ENCODE data around the gene ARHGEF5.
"Not testable (repeated sequence)": the region's sequence is repeated elsewhere in the genome, so short reads cannot be mapped to it uniquely, and the experiment has no call there.

Gene ARHGEF5

DNA sequence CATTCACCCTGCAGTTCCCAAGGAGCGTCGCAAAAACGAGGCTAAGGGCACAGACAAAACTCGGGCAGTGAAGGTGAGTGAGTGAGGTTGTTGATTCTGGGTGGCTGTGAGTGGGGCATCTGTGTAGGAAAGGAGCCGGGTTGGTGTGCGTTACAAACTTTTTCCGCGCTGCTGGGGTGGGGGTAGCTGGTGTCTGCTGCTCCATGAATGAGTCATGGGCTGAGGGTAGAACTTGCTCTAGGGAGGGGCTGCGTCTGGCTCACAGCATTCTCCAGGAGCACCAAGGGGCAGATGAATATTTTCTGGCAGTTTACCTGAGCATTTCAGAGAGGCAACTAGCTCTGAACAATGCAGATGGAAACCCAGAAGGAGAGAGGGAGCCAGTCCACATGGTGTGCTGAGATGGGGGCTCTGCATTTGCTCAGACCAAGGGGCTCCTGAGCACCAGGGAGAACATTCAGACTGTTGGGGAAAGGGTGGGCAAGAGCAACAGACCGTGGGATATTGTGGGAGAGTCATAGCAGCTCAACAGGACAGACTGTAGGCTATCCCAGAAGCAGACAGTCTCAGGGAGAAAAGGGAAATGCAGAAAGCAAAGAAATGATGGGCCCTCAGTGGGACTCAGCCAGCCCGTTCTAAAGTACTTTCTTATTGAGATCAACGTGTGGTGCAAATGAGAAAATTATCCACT lies 29.5 kb downstream of the ARHGEF5 start:
- DNase-seq, result no peak

DNA sequence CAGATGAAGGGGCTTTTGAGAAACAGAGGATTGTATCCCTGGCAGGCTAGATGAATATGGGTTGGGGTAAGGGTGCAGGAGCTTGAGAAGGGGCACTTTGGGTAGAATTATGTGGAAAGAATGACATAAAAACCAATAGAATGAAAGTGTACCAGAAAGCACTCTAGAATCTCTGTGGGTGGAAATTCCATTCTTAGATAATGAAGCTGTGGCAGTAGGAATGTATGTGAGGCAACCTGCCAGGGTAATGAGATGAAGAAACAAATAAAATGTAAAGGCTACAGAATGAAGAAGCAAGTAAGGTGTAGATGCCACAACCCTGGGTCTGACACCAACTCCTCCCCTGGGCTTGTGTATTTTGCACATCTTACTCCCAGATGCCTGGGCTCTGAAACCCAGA lies 31.5 kb downstream of the ARHGEF5 start:
- DNase-seq, result no peak

DNA sequence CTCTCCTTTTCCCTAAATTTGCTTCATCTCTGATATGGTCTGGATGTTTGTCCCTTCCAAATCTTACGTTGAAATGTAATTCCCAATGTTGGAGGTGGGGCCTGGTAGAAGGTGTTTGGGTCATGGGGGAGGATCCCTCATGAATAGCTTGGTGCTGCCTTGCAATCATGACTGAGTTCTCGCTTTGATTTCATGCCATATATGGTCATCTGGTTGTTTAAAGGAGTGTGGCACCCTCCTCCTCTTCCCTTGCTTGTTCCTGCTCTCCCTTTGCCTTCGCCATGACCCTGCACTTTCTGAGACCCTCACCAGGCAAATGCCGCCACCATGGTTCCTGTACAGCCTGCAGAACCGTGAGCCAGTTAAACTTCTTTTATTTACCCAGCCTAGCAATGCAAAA lies 33.7 kb downstream of the ARHGEF5 start:
- DNase-seq, result no peak

DNA sequence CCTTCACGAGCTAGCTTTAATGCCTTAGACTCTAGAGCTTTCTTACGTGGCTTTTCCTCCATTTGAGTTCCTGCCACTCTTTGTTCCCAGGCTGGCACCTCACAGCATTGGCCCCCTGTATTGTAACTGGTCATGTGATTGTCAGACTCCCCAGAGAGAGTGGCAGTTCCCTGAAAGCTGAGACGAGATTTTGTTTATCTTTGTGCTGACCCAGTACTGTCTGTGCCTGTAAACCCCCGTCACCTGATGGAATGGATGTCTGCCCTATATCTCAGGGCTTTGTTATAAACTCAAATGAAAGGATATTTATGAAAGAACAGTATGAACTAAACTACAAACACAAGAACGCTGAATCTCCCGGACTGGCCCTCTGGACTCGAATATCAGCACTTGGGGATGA lies 35.3 kb downstream of the ARHGEF5 start:
- DNase-seq, result no peak

DNA sequence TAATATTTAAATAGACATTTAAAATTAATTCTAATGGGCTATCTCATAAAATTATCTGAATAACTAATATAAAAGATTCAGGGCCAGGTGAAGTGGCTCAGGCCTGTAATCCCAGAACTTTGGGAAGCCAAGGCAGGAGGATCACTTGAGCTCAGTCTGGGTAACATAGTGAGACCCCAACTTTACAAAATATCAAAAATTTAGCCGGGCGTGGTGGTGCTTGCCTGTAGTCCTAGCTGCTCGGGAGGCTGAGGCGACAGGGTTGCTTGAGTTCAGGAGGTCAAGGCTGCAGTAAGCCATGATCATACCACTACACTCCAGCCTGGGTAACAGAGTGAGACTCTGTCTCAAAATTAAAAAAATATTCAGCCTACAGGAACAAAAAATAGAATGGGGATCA lies 35.8 kb downstream of the ARHGEF5 start:
- no peak for DNase-seq

DNA sequence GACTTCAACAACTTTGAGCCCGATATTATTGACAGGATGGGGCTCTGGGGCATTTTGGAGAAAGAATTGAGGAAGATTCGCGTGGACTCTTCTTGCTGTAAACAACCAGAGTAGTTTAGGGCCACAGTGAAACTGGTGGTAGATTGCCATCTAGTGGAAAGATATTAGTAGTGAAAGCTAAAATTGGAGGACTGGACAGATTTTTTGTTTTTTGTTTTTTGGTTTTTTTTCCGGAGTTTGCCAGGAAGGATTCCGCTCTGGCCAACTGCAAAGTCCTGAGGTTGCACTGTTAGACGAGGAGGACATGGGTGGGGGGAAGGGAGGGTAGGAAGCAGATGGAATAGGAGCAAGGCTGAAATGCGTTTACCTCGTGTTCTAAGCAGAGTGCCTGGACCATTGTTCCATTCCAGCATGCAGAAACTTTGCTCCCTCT lies 36.6 kb downstream of the ARHGEF5 start:
- no peak for DNase-seq

DNA sequence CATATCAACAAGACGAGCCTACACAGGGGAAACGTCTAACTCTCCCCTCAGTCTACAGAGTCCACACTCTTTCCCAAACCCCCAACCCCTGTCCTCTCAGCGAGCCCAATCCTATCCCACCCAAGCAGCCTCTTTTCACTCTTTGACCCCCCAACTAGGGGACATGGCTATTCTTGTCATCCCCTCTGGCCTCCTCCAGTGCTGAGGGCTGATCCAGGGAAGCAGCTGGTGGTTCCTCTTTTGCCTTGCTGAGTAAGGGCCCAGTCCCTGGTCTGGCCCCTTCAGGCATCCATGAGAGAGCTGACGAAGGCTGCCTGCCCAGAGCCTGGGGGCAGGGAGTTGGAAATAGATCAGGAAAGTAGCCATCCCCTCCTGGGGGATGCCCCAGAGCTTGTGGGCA lies 41.9 kb downstream of the ARHGEF5 start:
- no peak for DNase-seq

DNA sequence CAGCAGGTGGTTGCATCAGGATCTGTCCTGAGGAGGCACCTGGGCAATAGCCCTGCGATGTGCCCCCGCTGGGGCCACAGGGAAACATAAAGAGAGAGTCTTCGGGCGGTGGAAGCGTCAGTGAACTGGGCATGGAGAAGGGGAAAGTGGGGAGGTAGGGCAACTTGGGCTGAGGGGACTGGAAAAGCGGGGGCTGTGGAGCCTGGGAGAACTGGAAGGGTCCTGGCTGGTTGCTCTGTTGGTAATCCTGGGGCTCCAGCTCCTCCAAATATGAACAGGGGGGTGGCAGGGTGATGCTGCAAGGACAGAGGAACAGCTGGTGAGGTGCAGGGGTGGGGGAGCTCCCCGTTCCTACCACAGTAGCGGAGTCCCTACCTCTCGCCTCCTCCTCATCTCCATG lies 43.1 kb downstream of the ARHGEF5 start:
- DNase-seq, result no peak

DNA sequence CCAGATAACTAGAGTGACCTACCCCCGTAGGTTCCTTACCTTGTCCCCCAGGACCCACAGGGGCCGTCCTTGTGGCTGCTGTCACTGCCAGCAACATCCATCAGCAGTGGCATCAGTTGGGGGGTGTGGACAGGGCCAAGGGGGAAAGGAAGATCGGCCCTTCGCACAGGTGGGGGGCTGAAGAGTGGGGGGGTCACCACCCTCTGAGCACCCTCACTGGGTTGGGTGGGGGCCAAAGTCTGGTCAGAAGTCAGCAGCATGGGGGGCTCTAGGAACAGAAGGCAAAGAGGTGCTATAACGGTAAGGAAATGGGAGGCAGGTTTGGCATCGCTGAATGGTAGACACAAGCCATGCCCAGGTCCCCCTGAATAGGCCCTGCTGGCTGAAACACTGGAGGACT lies 43.7 kb downstream of the ARHGEF5 start:
- DNase-seq, result no peak

DNA sequence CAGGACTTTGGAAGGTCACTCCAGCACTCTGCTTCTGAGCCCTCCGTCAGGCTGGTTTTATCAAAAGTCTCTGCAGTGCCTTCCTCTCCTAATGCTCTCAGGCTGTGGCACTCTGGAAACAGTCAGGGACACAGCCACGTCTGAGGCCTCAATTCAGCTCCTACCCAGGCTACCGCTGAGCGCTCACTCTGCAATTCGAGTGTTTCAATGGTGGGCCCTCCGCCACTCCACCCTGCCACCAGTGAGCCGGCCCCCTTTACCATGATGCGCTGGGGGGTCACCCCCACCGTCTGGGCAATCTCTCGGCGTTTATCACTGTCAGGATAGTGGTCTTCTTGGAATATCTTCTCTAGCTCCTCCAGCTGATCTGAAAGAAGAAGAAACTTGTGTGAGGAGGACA lies 44.7 kb downstream of the ARHGEF5 start:
- no peak for DNase-seq

DNA sequence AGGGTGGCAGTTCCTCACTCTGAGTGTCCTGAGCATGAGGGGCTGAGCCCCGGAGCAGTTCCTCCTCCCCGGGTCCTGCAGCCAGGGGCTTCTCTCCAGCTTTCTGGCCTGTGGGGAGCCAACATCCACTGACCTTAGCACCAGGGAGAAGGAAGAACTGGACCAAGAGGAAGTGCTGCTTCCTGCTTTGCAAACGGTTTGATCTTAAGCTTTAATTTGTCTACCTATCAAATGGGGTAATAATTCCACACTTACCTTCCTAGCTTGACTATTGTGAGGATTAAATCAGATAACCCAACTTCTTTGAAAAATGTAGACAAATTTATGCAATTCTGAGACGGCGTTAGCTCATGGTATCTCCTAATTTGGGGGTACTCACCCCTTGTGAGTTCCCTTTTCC lies 46.3 kb downstream of the ARHGEF5 start:
- no peak for DNase-seq

DNA sequence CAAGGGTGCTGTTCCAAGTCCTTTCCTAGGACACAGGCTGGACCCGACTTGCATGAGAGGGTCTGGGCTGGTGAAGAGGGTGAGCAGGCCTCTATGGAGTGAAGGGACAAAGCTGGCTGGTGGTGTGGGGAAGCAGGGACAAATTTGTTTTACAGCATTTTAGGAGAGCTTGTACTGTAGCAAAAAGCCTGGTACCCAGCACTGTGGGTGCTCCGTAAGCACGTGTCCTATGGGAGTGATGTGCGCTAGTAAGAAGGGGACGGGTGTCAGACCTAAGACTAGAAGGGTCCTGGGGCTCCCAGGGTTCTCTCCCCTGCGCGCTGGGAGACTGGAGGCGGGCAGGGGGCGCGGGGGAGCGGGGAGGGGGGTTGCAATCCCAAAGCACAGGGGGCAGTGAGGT lies 47.9 kb downstream of the ARHGEF5 start:
- DNase-seq, result no peak

DNA sequence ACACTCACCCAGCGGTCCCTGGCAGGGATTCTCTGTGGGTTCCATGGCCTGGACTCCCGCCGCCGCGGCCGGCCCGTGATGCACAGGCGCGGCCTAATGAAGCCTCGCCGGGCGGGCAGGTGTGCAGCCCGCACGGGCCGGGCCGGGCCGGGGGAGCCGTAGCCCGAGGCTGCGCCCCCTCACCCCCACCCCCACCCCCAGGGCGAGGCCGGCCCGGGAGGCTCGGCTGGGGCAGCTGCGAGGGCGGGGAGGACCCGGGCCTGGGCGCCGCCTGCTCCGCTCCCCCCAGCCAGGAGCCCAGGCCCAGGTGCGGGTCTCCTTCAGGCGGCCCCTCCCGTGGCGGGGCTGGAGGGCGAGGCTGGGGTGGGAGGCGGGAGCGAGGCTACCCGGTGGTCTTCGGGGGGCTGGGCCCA lies 48.5 kb downstream of the ARHGEF5 start, which contains the start of gene NOBOX:
TSS of gene NOBOX (minus strand) at position 45 of the 413 bp plus-strand sequence.
- no peak for DNase-seq

DNA sequence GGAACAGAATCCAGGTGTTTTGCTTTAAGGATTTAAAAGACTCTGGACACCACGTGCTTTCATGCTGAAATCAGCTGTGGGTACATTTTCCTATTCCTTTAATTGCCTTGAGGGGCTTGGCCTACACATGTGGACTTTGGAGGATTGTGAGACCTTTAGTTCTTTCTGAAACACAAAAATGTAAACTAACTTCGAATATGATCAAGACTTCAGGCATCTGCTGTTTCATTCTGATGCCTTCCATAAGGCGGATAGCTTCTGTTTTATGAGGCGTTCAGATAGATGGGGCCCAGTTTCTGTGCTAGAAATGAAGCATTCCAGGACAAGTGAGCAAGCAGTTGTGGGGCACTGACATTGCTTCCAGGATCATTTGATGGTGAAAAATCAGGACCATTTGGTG lies 49.7 kb downstream of the ARHGEF5 start:
- DNase-seq, result no peak

DNA sequence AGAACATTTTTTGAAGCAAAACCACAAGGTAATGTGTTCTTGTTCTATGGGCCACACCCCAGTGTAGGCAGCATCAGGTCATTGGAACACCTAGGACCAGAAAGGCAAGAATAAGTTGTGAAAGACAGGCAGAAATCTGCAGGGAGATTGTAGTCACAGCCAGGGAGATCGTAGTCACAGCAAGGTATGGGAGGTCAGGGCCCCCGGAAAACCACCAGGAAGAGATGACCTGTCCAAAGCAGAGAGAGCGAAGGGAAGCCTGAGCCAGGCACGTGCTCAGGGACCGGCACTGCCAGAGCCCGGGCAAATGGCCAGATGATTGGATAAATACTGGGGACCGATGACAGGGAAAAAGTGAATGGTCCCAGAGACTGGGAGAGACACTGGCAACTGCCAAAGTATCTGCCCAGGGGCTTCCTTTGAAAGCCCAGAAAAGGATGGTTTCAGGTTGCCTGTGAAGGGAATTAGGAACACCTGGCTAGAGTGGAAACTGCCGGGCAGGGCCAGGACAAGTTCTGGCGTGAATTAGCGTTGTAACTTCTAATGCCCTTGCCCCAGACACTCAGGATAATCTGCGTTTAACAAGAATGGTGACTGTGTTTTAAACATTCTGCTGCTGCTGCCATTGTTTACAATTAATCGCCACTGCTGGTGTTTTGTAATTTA lies 52.2 kb downstream of the ARHGEF5 start:
- no peak for DNase-seq

DNA sequence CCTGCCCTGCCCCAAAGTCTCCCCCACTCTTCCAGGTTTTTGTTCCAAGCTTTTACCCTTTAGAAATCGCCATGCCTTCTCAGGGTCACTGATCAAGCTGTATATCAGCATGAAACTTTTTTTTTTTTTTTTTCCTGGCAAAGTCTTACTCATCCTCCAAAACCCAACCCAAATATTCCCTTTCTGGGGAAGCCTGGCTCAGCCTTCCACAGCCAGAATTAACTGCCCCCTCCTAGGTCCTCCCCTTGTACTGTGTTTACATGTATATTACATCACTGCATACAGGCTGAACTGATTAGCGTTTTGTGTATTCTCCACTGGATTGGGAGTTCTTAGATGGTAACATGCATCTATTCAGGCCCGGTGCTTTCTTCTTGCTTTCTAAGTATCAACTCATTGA lies 52.9 kb downstream of the ARHGEF5 start:
- DNase-seq, result no peak

DNA sequence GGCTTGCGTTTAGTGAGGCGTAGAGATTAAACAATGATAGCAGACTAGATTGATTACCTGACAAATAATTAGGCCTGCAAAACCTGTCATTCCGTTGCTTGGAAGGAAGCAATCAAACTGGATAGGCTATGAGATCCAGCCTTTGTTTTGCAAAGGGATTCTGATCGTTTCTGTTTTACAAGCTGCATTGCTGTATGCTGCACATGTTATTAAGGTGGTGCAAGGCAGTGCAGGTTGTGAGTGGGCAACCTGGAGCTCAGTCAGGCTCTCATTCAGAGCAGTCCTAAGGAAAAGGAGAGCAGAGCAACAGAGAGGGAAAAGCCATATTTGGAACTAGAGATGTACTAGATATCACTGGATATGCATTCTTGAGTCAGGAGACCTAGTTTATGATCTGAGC lies 55.2 kb downstream of the ARHGEF5 start:
- no peak for DNase-seq

DNA sequence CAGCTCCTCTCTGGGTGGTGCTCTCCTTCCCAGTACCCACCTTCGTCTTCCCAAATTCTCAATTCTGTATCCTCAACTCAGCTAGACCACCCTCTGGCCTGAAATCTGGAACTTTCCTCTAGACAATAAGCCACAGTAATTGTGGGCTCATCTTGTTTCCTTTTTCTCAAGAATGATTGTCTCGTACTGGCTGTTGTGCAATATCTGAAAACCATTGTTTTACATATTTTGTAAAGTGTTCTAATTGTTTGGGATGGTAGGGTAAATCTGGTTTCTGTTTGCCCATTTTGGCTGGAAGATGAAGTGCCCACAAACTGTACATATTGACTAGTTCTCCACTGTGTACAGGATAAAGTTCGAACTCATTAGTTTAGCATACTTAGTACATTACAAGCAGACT lies 59.6 kb downstream of the ARHGEF5 start:
- no peak for DNase-seq

DNA sequence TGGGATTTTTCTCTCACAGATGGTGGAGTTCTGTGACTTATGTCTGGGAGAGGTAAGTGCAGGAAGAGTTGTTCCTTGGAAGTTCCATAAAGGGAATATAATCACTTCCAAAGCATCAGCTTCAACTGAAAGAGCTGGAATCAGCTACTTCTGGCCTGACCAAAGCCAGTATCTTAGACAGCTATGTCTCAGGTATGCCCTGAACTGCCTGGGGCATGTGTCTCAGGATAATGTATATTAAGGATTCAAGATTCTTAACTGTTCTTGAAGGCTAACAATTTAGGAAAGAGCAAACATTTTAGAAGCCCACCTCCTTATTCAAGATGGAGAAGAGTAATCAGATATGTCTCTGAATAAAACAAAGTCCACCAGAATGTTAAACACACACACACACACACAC lies 60.7 kb downstream of the ARHGEF5 start:
- DNase-seq, result no peak

DNA sequence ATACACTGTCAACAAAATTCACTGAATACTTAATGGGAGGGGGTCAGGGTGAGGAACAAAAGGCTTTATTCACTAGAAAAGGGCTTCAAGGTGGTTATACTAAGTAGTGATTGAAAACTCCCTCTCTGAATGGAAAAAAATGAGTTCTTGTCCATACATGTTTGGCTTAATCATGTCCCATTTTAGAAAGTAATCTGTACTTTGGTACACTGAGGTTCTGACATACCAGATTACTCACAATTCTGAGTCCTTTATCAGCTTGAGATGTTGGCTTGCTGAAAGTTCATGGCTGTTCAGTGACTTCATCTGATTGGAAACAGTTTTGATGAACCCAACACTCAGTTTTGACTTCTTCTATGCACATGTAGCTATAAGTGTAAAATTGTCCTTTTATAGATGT lies 61.1 kb downstream of the ARHGEF5 start:
- no peak for DNase-seq

DNA sequence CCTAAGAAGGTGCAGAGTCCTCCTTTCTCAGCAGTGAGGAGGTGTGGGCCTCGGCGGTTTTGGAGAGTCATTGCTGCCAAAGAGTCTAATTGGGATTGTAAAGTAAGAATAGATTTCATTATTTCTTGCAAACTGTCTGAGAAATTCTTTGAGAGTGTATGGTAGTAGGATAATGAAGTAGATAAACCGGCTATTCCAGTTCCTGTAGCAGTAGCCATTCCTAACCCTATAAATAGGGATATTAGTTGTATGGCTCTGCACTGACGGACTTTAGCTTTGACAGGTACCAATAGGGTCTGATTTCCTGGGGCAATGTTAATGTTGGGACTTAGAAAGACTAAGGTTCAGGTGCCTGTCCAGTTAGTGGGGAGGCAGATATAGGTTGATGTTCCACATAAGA lies 63.7 kb downstream of the ARHGEF5 start:
- DNase-seq, result not testable (repeated sequence)

DNA sequence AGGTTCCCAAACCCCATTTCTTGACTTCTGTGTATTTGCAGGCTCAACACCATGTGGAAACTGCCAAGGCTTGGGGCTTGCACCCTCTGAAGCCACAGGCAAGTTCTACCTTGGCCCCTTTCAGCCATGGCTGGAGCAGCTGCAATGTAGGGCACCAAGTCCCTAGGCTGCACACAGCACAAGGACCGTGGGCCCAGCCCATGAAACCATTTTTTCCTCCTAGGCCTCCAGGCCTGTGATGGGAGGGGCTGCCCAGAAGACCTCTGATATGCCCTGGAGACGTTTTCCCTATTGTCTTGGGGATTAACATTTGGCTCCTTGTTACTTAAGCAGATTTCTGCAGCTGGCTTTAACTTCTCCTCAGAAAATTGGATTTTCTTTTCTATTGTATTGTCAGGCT lies 72.3 kb downstream of the ARHGEF5 start:
- not testable (repeated sequence) for DNase-seq

DNA sequence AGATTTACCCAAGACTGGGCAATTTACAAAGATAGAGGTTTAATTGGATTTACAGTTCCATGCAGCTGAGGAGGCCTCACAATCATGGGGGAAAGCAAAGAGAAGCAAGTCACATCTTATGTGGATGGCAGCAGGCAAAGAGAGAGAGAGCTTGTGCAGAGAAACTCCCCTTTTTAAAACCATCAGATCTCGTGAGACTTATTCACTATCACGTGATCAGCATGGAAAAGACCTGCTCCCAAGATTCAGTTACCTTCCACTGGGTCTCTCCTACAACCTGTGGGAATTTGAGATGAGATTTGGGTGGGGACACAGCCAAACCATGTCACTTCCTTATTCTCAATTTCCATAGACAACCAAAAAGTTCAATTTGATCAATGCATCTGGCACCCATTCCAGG lies 73.2 kb downstream of the ARHGEF5 start:
- DNase-seq, result no peak
